CD4-positive, alpha-beta T cell treated with Interleukin-17A for 1 hour (primary cell): ENCODE results near the gene KRT4.
"Not testable (repeated sequence)": the region's sequence is repeated elsewhere in the genome, so short reads cannot be mapped to it uniquely, and the experiment has no call there.

ENCODE experiments used
- DNase-seq: peaks from one replicate; pipeline ENCODE4 v3.0.0-alpha.2; 2020

The KRT4 gene

DNA sequence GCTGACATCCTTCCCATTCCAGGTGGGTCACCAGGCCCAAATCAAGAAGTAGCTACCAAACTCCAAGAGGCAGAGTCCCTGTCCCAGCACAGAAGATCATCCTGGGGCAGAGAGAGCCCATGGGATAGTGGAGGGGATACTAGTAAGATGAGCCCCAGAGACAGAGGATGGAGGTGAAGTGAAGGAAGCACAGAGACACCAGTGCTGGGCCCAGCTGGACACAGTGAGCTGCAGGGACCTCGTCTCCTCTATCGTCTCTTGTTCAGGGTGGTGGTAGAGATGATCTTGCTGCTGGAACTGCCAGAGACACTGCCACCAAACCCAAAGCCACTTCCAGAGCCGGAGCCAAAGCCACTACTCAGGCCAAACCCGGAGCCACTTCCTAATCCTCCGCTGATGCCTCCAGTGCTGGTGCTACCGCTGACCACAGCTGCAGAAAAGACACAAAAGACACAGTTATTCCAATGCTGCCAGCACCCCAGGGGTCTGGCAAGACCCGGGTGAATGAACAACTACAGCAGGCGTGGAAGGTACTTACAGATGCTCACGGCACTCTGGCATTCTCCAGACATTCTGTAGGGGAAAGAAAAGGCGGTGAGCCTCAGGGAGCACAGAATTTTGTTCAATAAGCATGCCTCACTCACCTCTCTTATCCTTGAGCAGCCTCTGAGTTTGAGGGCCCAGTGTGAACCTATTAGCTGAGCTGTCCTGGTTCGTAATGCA is 6.9 kb downstream of the KRT4 start:
- DNase-seq, result no peak

DNA sequence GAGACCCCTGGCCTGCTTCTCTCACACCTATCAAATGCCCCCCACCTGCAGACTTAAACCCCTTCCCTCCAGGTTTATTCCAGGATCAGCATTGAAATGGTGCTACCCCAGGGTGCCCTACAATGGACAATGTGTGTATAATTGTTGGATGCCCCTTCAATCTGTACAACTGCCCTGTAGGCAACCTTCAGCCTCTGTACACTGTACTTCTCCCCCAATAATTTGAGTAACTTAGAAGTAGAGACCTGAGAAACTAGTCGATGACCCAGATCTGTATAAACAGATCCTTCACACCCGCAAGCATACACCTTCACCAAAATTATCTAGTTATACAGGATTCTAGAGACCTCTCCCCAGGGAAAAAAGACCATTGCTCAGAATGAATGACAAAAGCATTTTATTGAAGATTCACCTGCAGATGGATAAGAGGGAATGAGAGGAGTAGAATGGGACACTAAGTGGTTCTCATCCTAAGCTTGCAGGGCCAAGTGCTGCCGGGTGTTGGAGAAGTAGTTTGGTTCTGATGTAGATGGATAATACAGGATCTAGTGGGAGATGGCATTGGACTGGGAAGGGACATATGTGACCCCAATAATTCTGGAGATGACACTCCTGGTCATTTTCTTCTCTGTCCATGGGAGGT is 7.6 kb downstream of the KRT4 start:
- no peak for DNase-seq

DNA sequence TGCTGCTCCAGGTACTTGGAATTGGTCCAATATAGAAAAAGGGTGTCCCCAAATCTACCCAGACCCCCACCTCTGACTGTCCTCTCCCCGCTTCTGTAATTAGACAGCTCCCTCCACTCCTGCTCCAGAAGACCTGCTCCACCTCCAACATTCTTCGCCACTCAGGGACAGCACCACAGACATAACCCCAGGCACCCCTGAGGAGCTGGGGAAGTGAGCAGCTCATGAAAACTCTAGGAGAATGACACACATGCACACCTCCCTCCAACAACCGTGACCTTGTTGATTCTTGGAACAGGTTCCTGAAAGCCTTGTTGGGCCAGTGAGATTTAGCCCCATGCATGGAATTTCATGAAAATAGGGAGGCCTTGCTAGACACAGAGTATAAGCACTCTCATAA is 8.2 kb downstream of the KRT4 start:
- no peak for DNase-seq

DNA sequence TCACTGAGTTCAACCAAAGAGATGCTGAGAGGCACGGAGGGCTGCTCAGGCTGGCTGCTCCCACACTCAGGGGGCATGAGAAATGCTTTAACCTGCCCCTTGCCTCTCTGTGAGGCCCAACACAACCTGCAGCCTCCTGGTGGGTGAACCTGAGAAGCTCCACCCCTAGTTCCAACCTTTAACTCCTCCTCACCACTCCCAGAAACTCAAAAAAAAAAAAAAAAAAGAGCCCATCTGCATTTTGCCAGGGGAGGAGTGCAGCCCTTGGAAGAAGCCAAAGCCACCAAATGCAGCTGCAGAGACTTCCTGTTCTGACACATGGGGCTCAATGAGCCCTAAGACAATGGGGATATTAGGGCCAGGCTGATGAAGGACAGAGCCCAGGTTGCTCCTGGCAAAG is 8.9 kb downstream of the KRT4 start:
- no peak for DNase-seq

DNA sequence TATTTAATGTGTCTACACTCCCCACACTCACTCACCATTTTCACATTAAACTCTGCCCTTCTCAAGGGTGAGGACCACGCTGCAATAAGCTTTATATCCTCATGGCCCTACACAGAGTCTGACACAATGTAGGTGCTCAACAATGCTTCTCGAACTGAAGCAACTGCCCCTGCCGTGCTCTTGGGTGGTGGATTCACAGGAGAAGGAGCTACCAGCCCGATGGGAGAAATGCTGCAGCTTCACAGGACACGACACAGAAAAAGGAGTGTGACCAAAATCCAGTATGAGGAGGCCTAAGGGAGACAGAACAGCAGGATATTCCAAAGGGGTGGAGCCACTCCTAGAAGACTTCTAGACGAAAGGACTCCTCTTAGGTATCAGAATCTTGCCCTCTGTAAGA is 11.5 kb downstream of the KRT4 start:
- no peak for DNase-seq

DNA sequence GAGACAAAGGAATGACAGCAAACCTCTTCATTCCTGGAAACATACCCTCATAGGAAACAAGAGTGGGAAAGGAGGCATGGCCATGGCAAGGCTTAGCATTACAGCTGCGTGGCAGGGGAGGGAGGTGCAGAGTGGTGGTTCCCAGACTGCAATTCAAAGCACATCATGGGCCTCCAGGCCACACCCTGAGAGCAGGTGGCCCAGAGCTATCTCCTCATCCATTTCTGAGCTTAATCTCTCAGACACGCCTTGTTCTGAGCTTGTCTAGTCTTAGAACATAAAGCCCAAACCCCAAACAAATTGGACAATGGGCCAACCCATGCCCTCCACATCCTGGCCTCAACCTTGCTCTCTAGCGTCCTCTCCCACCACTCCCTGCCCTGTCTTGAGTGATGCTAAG is 12.1 kb downstream of the KRT4 start:
- DNase-seq, result no peak

DNA sequence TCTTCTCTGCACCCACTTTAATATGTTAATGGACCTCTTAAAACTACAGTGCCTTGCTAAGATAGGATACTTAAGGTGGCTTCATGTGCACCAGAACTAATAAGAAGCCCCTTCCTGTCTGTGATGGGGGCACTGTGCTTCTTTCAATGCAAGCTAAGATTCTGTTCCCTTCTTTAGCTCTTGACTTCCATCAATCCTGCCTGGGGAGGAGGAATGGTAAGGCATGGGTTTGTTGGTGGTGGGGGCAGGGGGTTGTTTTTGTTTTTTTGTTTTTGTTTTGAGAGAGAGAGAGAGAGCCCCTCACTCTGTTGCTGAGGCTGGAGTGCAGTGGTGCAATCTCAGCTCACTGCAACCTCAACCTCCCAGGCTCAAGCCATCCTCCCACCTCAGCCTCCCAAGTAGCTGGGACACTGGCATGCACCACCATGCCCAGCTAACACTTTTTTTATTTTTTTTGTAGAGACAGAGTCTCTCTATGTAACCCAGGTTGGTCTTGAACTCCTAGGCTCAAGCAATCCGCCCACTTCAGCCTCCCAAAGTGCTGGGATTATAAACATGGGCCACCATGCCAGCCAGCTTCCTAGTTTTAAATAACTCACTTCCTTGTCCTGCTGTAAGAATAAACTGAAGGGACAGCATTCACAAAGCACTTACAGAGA is 13.5 kb downstream of the KRT4 start:
- no peak for DNase-seq

DNA sequence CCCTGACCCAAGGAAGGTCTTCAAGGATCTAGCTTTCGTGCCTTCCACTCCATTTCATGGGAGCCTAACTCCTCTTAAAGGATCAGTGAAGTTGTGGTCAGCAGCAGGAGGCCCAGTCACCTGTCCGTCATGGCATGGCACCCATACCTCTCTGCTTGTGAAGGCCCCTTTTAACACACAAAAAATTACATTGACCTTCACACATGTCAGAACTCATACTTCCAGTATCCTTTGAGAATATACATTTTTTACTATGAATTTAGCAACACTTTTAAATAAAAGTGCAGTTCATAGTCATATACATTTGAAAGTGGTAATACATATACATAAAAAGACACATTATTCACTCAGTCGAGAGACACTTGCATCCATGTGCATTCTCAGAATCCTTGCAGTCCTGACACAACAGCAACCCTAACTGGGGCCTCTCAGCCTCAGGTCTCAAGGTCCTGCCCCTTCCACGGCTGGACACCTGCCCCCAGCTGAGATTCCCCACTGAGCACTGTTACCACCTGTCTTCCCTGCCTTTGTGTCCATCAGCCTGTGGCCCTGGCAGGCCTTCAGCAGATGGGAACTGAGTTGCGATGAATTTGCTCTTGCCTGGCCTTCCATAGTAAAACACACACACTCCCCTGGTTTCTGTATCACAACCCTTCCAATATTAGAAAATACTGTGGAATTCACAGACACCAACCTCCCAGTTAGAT is 14.3 kb downstream of the KRT4 start:
- DNase-seq, result no peak

DNA sequence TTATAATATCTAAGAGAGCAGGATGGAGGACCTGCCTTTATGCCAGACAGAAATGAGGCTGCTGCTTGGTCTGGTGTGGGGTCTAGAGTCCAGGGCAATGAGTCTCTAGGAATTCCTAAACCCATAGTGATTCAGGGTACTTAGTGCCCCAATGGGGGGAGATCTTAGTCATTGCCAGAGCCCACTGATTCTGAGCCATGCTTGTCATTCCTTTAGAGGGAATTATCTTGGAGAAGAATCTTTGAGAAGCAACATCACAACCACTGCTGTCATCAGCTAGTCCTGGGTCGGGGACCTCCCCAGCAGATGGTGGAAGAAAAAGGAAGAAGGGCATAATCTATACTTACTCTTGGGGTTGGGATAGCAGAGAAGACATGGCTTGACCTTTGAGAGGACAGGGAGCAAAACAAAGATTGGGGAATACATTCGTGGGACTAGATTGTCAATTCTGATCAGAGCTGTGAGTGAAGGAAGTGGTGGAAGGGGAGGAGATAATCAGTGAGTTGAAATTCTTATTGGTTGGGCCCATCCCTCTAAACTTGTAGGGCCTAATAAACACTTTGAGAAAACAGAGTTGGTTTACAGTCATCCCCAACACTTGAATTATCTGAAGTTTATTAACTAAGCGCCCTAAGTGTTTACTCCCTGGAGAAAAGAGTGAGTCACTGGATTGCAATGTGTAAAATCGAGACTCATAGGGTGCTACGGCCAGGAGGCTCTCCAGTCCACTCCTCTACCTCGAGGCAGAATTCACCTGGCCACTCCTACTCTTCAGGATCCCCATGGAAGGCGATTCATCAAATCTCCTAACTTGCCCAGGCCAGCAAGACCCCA is 15.0 kb downstream of the KRT4 start:
- DNase-seq, result no peak

DNA sequence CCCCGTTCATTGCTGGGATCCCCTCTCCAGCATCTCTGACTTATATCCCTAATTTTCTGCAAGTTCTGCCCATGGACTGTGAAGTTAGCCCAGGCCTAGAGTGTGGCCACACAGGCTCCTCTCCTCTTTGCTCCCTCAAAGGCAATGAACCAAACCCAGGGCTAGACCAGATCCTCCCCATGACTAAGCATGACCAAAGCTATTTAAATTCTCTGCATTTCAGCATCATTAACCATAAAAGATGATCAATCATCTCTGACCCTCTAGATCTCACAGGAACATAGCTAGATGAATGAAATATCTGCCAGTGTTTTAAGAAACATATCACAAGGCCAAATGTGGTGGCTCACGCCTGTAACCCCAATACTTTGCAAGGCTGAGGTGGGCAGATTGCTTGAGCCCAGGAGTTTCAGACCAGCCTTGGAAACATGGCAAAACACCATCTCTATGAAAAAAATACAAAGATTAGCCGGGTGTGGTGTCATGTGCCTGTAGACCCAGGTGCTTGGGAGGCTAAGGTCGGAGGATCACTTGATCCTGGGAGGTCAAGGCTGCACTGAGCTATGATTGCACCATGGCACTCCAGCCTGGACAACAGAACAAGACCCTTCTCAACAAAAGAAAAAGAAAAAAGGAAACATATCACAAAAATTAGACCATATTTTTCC is 15.8 kb downstream of the KRT4 start:
- no peak for DNase-seq

DNA sequence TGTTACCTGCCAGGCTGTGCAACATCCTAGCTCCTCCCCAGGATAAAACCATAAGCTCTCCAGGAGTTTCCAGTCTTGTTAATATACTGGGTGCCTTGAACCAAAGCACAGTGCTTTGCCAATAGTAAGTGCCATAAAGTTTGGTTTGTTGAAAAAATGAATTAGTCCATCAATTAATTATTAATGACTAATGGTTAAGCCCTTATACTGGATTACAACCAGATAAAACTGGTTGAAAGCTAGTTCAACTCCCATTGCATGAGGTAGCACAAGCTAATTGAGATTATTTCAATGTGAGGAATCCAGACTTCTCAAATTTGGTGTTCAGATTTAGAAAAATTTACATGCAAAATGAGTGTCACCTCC is 16.4 kb downstream of the KRT4 start:
- DNase-seq, result no peak

DNA sequence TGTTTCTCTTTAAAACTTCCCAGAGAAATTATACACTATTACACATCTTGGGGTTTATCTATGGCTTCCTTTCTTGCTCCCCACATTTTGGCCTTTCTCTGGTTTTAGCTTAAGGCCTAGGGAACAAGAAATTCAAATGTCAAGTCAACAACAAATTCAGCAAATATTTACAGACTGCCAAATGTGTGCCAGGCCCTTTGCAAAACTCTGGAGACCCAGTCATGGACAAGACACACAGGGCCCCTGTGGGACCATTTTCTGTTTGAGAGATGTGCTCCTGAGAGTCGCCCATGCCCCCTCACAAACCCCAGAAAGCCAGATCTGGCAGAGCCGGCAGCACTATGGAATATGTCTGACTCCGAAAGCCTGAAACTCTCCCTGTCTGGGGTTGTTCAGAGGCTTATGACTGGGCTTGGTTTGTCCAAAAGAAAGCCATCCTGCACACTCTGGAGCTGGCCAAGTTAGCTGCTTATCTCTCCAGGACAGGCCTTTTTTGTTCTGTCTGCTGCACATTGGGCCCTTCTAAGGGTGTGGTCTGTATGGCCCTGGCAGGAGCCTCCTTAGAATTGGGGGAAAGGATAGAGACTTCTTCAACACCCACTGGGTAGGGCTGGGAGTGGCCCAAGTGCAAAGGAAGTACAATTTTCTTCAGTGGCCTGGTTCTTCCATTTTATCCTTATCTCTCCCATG is 16.9 kb downstream of the KRT4 start:
- no peak for DNase-seq

DNA sequence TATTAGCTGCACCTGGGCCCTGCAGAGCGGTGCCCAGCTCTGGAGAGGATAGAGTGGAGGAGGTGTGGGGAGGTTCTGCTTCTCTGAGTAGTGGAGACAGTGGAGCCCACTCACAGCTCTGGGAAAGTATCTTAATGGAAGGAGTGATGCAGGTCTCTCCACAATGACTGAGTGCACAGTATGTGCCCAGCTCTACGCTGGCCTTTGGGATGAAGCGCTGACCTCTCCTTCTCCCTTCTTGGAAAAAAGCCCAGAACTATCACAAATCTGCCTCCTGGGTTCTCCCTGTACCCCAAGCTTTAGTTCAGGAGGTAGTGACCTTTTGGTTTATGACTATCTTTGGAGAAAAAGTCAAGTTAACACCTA is 17.5 kb downstream of the KRT4 start:
- DNase-seq, result no peak

DNA sequence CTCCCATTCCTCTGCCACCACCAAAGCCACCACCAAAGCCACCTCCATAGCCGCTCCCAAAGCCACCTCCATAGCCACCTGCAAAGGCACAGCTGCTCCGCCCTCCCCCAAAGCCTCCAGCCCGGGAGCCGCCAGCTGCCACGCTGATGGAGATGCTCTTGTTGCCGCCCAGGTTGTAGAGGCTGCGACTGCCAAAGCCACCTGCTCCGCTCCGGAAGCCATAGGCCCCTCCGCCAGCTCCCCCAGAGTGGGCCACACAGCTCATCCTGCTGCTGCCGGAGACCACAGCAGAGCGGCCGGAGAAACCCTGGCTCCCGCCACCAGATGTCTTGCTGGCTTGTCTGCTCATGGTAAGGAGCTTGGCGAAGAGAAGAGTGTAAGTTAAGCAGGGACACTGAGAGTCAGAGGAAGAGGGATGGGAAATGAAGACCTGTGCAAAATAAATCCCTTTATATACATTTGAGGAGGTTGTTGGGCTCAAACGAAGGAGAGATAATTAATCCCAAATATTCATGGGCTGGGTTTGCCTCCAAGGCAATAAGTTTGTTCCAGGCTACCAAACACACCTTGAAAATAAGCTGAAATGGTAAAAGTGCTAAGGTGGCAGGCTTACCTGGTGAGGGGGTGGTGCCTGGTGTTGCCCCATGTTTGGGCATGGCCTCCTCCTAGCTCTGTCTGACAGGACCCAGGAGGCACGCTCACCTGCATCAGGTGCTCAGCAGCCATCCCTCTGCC is 18.1 kb downstream of the KRT4 start, which contains the start of gene KRT3:
KRT3 (minus strand) TSS at position 424 of the 735 bp plus-strand sequence; CDS start at position 349, 75 bp downstream.
- DNase-seq, result no peak

DNA sequence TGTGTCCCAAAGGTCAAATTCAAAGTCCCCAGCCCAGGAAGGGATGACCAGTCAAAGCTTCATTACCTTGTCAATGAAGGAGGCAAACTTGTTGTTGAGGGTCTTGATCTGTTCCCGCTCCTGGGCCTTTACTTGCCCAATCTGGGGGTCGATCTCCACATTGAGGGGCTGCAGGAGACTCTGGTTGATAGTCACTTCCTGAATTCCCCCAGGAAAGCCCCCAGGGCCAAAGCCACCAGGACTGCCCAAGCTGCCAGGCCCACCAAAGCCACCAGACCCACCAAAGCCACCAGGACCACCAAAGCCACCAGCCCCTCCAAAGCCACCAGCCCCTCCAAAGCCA is 18.6 kb downstream of the KRT4 start:
- not testable (repeated sequence) for DNase-seq

DNA sequence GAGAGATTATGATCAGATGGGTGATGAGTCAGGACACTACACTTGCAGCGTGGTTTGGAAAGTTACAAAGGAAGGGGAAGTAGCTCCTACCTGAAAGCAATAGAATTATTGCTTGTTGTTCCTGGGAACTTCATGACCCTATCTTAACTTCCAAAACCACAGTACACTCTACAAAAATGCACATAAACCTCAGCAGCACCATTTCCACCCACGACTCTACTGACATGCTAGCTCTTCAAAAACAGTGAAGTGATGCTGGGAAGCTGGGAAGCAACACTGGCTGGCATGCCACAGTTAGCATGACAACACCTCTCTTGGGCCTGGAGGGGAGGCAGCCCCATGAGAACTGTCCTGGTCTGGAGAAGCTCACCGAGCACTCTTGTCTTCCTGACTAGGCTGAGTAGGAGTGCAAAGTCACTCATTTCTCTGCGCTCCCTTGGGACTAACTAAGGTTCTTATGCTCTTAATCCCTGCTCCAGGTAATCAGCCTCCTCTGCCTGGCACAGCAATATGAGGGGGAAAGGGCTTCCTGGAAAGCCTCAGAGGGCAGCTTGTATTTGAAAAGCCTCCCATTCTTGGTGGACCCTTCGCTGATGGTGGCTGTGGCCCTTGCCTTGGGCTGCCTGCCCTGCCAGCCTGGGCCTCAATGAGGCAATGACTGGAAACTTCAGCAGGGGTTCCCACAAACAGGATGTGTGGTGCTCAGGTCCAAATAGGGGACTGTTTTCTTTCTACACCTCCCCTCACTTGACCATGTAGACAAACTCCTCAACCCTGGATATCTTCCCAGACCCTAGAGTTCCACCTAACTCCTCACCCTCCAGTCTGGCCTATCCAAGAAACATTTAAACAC is 19.2 kb downstream of the KRT4 start:
- no peak for DNase-seq

DNA sequence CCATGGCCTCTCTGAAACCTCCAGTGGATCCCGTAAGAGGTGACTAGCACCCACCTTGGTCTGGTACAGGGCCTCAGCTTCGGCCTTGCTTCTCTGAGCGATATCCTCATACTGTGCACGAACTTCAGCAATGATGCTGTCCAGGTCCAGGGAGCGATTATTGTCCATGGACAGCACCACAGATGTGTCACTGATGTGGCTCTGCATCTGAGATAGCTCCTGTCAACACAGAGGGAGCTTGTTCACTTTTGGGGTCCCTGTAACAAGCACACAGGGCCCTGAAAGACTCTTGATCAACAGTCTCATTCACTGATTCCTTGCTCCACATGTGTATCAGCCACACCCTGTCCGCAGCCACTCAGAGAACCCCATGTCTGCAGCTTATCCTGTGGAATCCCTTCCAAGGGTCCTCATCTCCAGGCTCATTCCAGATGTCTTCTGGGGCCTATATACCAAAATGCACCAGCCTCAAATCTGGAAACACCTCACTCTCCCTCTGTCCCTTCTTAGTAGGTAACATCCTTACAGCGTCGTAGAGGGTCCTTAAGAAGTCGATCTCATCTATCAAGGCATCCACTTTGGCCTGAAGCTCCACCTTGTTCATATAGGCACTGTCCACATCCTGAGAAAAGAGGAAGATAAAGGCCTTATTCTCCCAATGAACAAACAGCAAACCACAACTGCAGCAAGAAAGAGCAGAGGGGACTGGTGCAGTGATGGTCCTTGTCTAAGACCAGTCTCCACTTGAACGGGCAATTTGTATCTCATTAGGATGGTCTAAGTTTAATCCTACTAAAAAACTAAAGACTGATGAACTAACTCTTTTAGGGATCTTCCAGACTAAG is 21.5 kb downstream of the KRT4 start:
- no peak for DNase-seq

DNA sequence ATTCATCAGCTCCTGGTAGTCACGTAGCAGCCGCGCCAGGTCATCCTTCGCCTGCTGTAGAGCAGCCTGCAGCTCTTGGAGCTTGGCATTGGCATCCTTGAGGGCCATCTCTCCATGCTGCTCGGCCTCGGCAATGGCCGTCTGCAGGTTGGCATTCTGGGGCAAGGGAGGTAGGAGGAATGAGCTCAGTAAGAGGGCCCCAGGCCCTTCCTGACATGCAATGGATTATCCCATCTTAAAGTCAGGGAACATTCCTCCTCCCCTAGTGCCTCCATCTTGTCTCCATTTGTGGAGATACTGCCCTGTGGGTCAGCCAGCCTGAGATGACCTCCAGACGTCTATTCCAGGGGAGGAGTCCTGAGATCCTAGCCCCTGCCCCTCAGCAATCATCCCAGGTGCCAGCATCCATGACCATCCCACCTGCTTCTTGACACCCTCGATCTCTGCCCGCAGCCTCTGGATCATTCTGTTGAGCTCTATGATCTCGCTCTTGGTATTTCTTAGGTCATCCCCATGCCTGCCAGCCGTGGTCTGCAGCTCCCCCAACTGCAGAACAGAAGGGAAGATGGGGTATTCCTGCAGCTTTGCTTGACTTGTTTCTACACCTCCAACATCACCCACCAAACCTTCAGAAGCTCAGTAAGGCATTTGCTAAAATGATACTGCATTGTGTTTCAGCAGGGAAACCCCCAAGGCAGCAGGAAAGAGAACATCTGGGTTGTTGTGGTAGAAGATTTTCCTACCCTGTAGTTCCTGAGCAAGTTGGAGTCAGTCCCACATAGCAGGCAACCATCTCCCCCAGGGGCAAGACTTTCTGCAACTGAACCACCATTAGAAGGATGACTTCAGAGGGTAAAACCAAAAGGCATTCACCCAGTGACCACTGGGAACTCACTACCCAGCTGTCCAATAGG is 22.4 kb downstream of the KRT4 start:
- DNase-seq, result no peak
